ENCODE data around the gene EMC10.
"Not testable (repeated sequence)": the region's sequence is repeated elsewhere in the genome, so short reads cannot be mapped to it uniquely, and the experiment has no call there.

EMC10 gene

DNA sequence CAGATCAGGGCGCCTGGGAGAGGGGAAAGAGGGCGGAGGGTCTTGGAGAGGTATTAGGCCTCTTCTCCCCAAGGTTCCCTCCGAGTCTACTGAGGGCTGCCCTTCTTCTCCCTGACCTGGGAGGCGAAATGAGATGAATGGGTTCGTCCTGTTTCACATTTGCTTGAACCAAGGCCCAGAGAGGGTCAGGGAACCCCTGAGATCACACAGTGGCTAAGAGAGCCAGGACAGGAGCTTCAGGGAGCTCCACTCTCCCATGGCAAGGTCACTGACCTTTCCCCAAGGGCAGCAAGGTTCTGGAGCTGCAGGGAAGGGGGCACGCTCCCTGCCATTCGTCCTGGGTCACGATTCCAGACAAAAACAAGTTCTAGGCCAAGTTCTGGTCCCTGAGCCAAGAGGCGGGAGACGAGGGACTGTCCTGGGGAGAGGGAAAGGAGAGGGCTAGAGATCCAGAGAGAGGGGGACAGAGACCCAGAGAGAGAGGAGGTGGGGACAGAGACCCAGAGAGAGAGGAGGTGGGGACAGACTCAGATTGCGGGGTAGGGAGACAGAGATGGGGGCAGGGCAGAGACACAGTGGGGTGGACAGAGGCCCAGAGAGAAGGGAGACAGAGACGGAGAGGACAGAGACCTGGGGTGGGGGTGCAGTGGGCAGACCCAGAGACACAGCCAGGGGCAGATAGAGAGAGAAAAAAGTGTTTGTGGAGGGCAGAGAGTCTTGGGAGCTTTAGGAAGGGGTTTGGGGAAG is 36.9 kb downstream of the EMC10 start:
- no peak for DNase-seq (ENCODE audit: low read depth in 2 of 2)

- DNase-seq (ENCODE audit: low read depth in 2 of 2), result no peak
These were observed 37.5 kb downstream of the EMC10 start, which contains the start of gene ASPDH for GRCh38 chr19:50513746-50514345. TSS of gene ASPDH (minus strand) at chr19:50513913. CDS start at chr19:50513823, 90 bp downstream.

GRCh38 chr19:50514346-50515167 is 38.2 kb downstream of the EMC10 start:
- no peak for DNase-seq (ENCODE audit: low read depth in 2 of 2)

GRCh38 chr19:50515168-50515561 is 38.9 kb downstream of the EMC10 start:
- no peak for DNase-seq (ENCODE audit: low read depth in 2 of 2)

GRCh38 chr19:50516456-50516855 is 40.1 kb downstream of the EMC10 start:
- DNase-seq (ENCODE audit: low read depth in 2 of 2), result no peak

- no peak for DNase-seq (ENCODE audit: low read depth in 2 of 2)
These were observed 40.8 kb downstream of the EMC10 start for GRCh38 chr19:50516964-50517703.

GRCh38 chr19:50517704-50518075 is 41.4 kb downstream of the EMC10 start:
- DNase-seq (ENCODE audit: low read depth in 2 of 2), result no peak

- DNase-seq (ENCODE audit: low read depth in 2 of 2), result no peak
These were observed 42.0 kb downstream of the EMC10 start for GRCh38 chr19:50518091-50519005.

DNA sequence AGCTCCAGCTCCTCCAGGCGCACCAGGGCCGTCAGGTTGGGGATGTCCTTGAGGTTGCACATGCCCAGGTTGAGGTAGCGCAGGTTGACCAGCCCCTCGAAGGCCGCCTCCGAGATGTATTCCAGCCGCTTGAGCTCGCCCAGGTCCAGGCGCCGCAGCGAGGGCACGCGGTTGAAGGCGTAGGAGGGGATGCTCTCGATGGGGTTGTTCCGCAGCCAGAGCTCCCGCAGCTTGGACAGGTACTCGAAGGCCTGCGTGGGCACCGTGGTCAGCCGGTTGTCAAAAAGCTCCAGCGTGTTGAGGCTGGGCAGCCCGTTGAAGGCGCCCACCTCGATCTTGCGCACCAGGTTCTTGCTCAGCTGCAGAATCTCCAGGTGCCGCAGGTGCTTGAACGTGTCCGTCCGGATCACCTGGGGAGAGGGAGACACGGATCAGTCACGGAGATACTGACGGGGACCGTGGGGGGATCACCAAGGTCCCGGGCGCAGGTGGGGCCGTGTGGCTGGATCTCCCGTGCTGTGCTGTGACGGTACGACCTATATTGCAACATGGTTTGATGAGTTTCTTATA is 42.8 kb downstream of the EMC10 start:
- DNase-seq (ENCODE audit: low read depth in 2 of 2), result no peak

GRCh38 chr19:50520822-50521465 is 44.6 kb downstream of the EMC10 start:
- DNase-seq (ENCODE audit: low read depth in 2 of 2), result no peak

- no peak for DNase-seq (ENCODE audit: low read depth in 2 of 2)
These were observed 46.6 kb downstream of the EMC10 start for GRCh38 chr19:50522881-50523280.

DNA sequence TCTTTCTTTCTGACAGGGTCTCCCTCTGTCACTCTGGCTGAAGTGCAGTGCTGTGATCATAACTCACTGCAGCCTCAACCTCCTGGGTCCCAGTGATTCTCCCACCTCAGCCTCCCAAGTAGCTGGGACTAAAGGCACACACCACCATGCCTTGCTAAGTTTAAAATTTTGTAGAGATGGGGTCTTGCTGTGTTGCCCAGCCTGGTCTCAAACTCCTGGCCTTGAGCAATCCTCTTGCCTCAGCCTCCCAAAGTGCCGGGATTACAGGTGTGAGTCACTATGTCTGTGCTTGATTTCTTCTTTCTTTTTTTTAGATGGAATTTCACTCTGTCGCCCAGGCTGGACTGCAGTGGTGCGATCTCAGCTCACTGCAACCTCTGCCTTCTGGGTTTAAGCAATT is 51.7 kb downstream of the EMC10 start:
- not testable (repeated sequence) for DNase-seq (ENCODE audit: low read depth in 2 of 2)

DNA sequence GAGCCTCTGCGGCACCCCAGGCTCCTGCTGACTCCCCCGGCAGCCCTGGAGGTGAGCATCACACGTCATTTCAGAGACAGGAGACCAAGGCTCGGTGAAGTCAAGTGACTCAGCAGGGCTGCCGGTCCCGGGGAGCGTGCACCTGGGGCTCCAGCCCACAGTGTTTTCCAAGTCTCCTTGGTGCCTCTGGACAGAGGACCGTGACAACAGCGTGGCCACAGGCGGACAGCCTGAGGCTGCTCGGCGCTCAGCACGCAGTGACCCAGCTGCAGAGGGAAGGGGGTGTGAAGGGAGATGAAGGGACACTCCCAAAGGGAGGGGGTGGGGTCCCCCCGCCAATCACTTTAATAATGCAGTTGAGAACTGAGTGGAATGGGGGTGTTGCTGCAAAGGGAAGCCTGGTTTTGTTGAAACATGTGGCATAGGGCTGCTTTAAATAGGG is 54.9 kb downstream of the EMC10 start:
- no peak for DNase-seq (ENCODE audit: low read depth in 2 of 2)

DNA sequence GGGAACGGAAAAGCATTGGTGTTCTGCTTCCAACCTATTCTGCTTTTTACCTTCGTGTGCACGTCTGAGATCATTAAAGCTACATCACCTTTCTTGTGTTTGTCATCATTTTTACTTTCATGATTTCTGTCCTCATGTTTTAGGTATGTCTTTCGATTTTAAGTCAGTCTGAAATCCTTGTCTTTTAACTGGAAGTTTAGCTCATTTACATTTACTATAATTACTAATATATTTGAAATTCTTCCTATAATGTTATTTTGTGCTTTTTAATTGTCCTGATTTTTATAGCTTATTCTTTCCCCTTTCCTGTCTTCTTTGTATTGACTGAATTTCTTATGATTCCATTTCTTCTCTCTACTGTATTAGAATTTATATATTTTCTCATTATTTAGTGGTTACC is 56.6 kb downstream of the EMC10 start:
- no peak for DNase-seq (ENCODE audit: low read depth in 2 of 2)

DNA sequence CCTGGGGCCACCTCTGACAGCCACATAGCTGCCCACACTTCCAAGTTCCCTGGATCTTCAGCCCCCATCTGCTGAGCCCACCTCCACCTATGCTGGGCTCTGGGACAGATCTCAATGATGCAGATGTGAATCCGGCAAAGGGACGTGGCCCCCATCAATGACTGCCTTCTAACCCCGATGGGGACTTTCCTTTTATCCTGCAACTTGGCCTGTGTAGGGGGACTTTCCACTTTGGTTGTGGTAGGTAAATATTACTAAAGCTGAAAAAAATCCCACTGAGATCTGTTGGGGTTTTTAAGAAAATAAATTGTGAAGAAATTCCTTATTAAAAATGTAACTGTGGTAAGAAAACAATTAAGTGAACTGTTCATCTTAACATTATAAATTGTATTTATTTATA is 58.2 kb downstream of the EMC10 start:
- DNase-seq (ENCODE audit: low read depth in 2 of 2), result no peak

DNA sequence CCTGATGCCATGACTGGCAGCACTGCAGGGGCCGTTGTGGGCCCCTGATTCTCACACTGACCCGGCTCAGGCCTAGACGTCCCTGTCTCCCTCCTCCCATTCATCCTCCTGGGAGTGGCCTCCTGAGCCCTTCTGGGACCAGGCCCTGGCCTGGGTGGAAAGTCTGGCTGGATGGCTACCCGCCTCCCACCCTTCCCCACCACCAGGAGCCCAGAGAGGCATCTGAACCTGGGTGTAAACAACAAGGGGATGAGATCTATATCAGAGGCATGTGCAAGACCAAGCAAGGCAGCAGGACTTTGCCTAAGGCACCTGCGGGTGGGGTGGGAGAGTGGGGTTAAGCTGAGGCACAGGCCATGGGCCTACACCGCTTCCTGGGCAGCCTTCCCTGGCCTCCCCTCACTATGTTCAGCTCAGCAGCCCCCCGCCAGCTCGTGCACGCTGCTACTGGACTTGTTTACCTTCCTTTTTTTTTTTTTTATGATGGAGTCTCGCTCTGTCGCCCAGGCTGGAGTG is 59.4 kb downstream of the EMC10 start:
- no peak for DNase-seq (ENCODE audit: low read depth in 2 of 2)

DNA sequence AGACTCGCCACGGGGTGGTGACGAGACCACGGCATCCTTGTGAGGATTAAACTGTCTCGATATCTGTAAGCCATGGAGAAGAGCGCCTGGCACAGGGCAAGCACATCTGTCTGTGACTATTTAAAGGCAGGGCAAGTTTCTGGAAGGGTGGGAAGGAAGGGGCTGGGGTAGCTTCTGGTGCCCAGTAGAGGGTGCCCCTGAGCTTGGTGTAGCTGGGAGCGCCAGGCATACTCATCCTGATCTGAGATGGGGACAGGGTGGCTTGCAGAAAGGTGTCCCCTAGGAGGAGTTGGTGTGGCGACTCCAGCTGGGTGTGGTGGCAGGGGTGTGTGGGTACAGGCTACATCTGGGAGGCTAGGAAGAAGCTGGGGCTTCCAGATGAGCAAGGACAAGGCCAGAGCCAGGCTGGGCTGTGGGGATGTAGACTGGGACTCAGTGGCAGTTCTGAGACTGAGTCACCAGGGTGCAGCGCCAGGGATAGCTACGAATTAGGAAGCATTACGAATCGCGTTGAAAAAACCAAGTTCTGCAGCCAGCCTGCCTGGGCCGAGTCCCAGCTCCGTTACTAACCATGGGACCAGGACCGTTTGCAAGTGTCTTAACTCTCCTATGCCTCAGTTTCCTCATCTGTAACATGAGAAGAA is 60.5 kb downstream of the EMC10 start:
- DNase-seq (ENCODE audit: low read depth in 2 of 2), result no peak

DNA sequence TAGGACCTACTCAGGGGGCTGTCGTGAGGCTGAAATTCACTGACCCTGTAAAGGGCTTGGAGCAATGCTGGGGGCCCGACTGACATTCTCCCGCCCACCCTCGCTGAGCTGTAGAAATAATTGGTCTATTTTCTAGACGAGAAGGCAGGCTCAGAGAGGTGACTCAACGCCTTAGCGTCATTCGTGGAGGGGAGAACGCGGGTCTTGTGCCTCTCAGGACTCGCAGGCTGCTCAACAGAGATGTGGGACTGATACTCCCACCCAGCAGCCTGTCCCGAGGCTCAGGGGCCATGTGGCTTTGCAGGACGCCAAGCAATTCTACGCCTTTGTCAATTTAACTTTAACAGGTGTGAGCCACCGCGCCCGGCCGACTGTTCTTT is 61.0 kb downstream of the EMC10 start:
- no peak for DNase-seq (ENCODE audit: low read depth in 2 of 2)

DNA sequence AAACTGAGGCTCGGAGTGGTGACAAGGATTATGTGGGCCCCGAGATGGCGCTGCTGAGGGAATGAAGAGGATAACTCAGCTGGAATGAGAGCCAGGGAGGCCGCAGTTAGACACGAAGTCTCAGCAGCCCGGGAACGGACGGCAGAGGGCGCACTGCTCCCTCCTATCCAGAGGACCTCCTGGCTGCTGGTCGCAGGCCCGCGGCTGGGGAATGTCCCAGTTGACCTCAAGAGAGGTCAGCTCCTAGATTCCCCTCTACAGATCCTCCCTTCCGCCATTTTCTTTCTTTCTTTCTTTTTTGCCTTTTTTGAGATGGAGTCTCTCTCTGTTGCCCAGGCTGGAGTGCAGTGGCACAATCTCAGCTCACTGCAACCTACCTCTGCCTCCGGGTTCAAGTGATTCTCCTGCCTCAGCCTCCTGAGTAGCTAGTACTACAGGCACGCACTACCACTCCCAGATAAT is 61.5 kb downstream of the EMC10 start:
- peak in 1 of 2 donors; percentile 36 for DNase-seq (ENCODE audit: low read depth in 2 of 2)
